HG03025 (cell line): ENCODE data around the gene BRSK2.
"Not testable (repeated sequence)": the region's sequence is repeated elsewhere in the genome, so short reads cannot be mapped to it uniquely, and the experiment has no call there.

Source experiments
- ATAC-seq: cut with Tn5 transposase; IDR thresholded peaks from one replicate; pipeline ENCODE4 v1.9.1; 2021; ENCODE audit warnings: mild to moderate bottlenecking, moderate library complexity; ENCODE audit not compliant: unreplicated experiment, low FRiP score

Gene BRSK2

GRCh38 chr11:1506981-1507380 lies 117.2 kb downstream of the BRSK2 start:
- no peak for ATAC-seq

DNA sequence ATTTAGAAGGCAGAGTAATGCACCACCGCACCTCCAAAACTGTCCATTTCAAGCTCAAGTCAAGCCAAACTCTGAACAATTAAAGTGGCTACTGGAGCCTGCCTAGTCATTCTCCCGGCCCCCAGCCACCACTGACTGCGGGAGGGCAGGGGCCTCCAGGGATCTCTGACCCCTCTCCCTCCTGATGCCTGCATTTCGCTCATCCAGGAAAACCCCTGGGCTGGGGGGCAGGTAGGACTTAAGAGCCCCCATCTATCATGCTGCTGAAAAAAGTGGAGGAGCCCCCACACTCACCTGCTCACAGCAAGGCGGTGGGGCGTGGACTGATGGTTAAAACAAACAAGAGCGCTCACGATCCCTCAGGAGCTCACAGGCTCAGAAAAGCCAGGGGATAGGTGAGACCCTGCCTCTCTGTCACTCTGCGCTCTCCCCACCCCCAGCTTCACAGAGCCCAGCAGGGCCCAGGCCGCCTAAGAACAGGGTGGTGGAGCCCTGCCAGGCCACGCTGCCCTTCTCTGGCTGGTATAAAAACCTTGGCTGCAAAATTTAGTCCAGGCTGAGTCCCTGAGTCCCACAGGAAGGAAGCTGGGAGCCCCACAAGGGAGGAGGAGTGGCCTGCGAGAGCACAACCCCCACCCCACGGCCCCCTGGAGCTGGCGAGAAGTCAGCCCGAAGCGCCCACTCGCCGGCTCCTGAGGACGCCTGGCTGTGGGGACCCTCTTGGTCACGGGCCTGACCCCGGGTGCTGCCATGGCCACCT lies 117.8 kb downstream of the BRSK2 start:
- ATAC-seq, result no peak

- ATAC-seq, result no peak
Measured at GRCh38 chr11:1508491-1508891, 118.8 kb downstream of the BRSK2 start.

DNA sequence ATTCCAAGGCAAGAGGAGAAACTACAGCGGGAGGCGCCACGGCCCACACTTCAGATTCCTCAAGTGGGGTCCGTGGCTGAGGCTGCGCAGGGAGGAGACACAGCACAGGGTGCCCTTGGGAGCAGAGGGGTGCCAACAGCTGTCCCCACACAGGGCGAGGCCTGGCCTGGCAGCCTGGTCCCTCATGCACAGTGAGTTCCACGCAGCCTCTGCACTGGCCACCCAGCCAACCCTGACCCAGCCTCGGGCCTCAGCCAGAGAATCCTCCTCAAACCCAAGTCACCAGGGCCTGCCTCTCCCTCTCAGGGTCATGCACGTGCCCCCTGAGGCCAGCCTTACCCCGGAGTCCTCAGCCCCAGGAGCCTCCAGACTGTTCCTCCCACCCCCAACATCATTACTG lies 119.3 kb downstream of the BRSK2 start:
- ATAC-seq, result no peak

- ATAC-seq, result no peak
Measured at GRCh38 chr11:1509626-1510255, 120.0 kb downstream of the BRSK2 start.

GRCh38 chr11:1510351-1510750 lies 120.6 kb downstream of the BRSK2 start:
- ATAC-seq, result not testable (repeated sequence)

DNA sequence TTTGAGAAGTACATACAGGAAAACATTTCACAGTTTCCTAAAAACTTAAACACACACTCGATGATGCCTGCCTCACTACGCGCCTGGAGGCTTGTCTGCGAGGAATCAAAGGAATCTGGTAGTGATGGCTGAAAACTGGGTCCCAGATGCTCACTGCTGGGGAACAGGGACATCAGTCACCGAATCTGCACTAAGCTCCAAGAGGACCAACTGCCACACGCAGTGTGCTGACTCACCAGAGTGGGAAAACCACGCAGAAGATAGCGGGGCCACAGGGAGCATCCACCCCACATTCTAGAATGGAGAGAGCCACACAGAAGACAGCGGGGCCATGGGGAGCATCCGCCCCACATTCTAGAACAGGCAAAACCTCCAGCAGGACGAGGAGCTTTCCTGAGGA lies 121.2 kb downstream of the BRSK2 start:
- no peak for ATAC-seq

DNA sequence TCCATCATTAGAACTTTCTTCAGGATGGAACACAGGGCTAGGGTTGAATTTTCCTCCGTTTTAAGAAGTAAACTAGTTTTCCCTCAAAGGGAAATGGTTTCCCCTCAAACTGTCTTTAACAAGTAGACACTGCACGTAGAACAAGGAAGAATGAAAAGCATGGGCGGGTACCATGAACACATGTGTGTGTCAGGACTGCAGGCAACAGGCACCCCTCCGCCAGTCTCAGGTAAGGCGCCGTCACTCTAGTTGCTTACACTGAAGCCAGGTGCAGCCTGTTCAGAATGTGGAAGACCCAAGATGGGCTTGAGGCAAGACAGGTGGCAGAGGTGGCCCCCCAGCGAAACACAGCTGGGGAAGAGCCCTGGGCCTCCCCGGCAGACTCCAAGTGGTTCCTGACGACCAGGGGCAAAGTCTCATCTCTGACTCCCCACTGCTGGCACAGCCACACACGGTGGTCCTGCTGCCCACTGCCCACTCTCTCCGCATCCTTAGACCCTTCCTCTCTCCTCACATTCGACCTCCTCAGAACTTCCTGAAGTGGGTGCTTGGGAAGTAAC lies 122.3 kb downstream of the BRSK2 start:
- ATAC-seq, result no peak
